SH-SY5Y (cell line): ENCODE measurements around the gene ABHD17C.

Source experiments
- GATA2 ChIP-seq: IDR thresholded peaks from 2 replicates; pipeline ENCODE4 v1.6.1; 2011; ENCODE audit warnings: mild to moderate bottlenecking, low read depth, low read length
- GATA3 ChIP-seq: IDR thresholded peaks from 2 replicates; pipeline ENCODE4 v1.6.1; 2011; ENCODE audit warnings: low read depth, mild to moderate bottlenecking, low read length, moderate library complexity

ABHD17C gene

GRCh38 chr15:80677041-80677440 lies 18.1 kb upstream of the ABHD17C start:
- no peak for TF ChIP-seq GATA3
- no peak for TF ChIP-seq GATA2

DNA sequence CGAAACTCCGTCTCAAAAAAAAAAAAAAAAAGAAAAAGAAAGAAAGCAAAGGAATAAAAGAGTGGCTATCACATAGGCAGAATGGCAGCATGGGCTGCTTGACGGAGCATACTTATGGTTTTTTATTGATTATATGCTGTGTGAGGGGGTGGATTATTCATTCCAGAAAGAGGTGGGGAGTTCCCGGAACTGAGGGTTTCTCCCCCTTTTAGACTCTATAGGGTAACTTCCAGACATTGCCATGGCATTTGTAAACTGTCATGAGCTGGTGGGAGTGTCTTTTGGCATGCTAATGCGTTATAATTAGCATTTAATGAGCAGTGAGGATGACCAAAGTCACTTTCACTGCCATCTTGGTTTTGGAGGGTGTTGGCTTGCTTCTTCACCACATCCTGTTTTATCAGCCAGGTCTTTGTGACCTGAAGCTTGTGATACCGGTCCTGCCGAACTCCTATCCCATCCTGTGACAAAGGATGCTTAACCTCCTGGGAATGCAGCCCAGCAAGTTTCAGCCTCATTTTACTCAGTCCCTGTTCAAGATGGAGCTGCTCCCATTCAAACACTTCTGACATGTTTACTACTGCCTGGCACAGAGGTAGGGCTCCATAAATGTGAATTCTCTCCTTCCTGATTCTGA lies 15.8 kb upstream of the ABHD17C start:
- no peak for TF ChIP-seq GATA2

DNA sequence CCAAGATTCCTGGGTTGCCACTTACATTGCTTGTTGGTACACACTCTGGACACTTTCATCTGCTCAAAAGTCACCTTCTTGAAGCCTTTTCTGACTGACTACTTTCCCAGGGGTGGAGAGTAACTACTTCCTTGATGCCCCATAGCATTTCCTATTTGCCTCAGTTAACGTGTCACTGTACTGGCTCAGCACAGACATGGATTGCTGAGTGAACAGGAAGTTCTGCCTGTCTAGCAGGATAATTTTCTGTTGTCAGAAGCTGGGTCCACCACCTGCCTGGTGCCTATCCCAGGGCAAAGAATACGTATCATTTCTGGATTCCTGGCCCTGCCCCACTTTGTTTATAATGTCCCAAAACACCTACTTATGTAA lies 15.3 kb upstream of the ABHD17C start:
- TF ChIP-seq GATA3 (no peak), GATA2 (no peak)

- no peak for TF ChIP-seq GATA3
- no peak for TF ChIP-seq GATA2
These were observed 12.9 kb upstream of the ABHD17C start for GRCh38 chr15:80682201-80682600.

GRCh38 chr15:80684697-80685096 lies 10.4 kb upstream of the ABHD17C start:
- TF ChIP-seq GATA2, result no peak
- TF ChIP-seq GATA3, result no peak

GRCh38 chr15:80685628-80686027 lies 9.5 kb upstream of the ABHD17C start:
- TF ChIP-seq GATA3, result no peak
- no peak for TF ChIP-seq GATA2

GRCh38 chr15:80689294-80689693 lies 5.8 kb upstream of the ABHD17C start:
- TF ChIP-seq GATA3, result no peak
- no peak for TF ChIP-seq GATA2

GRCh38 chr15:80689716-80690115 lies 5.4 kb upstream of the ABHD17C start:
- TF ChIP-seq GATA2 (no peak), GATA3 (no peak)

DNA sequence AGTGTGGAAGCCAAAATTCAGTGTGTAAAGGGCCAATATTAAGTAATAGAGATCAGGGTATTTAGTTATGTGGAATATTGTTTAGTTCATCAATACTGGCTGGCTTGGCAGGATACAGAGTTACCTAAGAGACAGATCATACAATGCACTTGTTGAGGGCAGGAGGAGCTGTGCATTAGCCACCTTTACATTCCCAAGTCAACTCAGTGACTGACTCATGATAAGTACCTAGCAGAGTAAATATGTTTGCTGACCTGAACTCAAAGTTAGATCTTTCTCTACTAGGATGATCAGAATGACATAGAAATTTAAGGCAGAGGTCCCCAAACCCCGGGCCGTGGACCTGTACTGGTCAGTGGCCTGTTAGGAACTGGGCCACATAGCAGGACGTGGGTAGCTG lies 3.5 kb upstream of the ABHD17C start:
- TF ChIP-seq GATA3 (no peak), GATA2 (no peak)

GRCh38 chr15:80693682-80694610 lies 1.2 kb upstream of the ABHD17C start:
- TF ChIP-seq GATA2 (no peak), GATA3 (no peak)

DNA sequence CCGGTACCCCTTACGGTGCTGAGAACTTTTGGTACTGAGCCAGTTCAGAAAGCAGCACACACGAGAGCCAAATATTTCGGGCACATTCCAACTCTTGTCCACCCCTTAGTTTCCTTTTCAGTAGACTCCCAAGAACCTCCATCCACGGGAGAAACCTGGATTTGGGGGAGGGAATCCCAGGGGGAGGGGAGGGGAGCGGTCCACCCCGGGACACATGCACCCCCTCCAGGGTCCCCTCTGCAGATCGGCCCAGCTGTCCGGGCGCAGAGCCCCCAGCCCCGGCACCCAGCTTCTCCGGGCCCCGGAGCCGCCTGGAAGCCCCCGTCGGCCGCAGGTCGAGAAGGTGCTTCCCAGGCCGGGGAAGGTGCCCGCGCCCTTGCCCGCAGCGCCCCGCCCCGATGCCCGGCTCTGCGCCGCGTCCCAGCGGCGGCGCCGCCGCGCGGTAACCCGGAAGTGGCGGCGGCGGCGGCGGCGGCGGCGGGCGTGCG lies 455 bp upstream of the ABHD17C start:
- TF ChIP-seq GATA3 (no peak), GATA2 (no peak)

GRCh38 chr15:80695911-80696661 lies 976 bp downstream of the ABHD17C start:
- TF ChIP-seq GATA2, result no peak
- TF ChIP-seq GATA3, result no peak

GRCh38 chr15:80697075-80697685 lies 2.1 kb downstream of the ABHD17C start:
- TF ChIP-seq GATA3 (no peak), GATA2 (no peak)

- TF ChIP-seq GATA2 (no peak), GATA3 (no peak)
These were observed 3.6 kb downstream of the ABHD17C start for GRCh38 chr15:80698676-80699075.

GRCh38 chr15:80699981-80700380 lies 4.9 kb downstream of the ABHD17C start:
- TF ChIP-seq GATA3, result no peak
- no peak for TF ChIP-seq GATA2
